Gastroesophageal sphincter (tissue), 3 donors: ENCODE measurements around the gene EPB41L4A.

Experiments used
- CTCF ChIP-seq, 4 experiments: fragments of 200-600 bp in 2 of 4; fragments of 450-650 bp in 2 of 4; sonication (generic) in 1 of 4; IDR thresholded peaks; one replicate each; pipeline ENCODE4 v1.5.1; 2017 to 2019; ENCODE audit warnings: antibody characterized with exemption in 4 of 4, mild to moderate bottlenecking in 2 of 4, moderate library complexity in 2 of 4
- POLR2A ChIP-seq, 2 donors: fragments of 450-650 bp; IDR thresholded peaks; one replicate each; pipeline ENCODE4 v1.6.1; 2017; ENCODE audit warnings: antibody characterized with exemption in 2 of 2, mild to moderate bottlenecking in 2 of 2, moderate library complexity in 1 of 2
- POLR2AphosphoS5 ChIP-seq: sonication (generic); formaldehyde crosslinking; IDR thresholded peaks from one replicate; pipeline ENCODE4 v1.6.1; 2017; ENCODE audit warnings: antibody characterized with exemption

- TF ChIP-seq CTCF (IDR thresholded peaks at IDR 0.05), result no peak
- TF ChIP-seq POLR2A (IDR thresholded peaks at IDR 0.05), result no peak
- TF ChIP-seq POLR2AphosphoS5, result no peak
These were observed 30.3 kb downstream of the EPB41L4A start for GRCh38 chr5:112388739-112389138.
